Measurements from ENCODE around the gene C1orf35.

C1orf35 gene

DNA sequence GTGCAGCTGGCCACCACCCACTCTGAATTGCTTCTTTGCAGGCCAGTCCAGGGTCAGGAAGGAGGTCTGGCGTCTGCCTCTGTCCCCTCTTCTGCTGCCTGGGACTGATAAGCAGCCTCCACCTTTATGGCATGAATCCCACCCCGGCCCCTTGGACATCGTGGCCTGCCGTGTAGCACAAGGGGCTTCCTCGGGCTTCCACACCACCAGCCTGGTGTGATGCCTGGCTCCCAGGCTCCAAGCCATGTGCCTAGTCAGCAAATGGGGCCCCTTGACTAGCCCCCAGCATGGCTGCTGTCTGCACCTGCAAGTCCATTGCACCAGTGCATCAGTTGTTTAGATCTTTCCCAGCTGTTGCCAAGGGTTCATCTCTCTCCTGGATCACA lies 30.5 kb downstream of the C1orf35 start:
- TF ChIP-seq, protein P1, sequence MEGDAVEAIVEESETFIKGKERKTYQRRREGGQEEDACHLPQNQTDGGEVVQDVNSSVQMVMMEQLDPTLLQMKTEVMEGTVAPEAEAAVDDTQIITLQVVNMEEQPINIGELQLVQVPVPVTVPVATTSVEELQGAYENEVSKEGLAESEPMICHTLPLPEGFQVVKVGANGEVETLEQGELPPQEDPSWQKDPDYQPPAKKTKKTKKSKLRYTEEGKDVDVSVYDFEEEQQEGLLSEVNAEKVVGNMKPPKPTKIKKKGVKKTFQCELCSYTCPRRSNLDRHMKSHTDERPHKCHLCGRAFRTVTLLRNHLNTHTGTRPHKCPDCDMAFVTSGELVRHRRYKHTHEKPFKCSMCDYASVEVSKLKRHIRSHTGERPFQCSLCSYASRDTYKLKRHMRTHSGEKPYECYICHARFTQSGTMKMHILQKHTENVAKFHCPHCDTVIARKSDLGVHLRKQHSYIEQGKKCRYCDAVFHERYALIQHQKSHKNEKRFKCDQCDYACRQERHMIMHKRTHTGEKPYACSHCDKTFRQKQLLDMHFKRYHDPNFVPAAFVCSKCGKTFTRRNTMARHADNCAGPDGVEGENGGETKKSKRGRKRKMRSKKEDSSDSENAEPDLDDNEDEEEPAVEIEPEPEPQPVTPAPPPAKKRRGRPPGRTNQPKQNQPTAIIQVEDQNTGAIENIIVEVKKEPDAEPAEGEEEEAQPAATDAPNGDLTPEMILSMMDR (IDR thresholded peaks at IDR 0.05; ENCODE audit: insufficient read depth, low read depth, low read length, missing control alignments) = no peak
- no peak for DNase-seq (ENCODE audit: low read depth)
- H3K4me3 ChIP-seq (ENCODE audit: low read depth, low read length) = no peak overlapping the region

DNA sequence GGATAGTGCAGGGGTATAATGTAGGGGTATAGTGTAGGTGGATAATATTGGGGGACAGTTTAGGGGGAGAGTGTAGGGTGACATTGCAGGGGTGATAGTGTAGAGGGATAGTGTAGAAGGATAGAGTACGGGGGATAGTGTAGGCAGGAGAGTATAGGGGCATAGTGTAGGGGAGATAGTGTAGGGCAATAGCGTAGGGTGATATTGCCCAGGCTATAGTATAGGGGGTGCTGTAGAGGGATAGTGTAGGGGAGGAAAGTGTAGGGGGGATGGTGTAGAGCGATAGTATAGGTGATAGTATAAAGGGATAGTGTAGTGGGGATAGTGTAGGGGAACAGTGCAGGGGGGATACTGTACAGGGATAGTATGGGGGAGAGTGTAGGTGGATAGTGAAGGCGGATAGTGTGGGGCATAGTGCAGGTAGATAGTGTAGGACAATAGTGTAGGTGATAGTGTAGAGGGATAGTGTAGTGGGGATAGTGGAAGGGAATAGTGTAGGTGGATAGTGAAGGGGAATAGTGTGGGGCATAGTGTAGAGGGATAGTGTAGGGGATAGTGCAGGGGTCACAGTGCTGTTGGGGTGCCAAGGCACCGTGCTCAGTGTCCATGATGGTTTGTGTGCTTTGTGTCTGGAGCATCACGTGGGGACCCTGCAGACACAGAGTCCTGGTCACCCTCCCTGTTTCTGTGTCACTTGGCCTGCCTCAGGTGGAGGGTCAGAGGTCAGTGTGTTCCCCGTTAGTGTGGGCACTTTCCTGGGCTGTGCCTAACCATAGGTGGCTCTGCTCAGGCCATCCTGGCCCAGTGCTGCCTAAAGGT lies 31.1 kb downstream of the C1orf35 start:
- H3K4me3 ChIP-seq (ENCODE audit: low read depth, low read length) = no peak overlapping the region
- TF ChIP-seq, protein P1 (IDR thresholded peaks at IDR 0.05; ENCODE audit: insufficient read depth, low read depth, low read length, missing control alignments) = no peak
- DNase-seq (ENCODE audit: low read depth) = no peak

DNA sequence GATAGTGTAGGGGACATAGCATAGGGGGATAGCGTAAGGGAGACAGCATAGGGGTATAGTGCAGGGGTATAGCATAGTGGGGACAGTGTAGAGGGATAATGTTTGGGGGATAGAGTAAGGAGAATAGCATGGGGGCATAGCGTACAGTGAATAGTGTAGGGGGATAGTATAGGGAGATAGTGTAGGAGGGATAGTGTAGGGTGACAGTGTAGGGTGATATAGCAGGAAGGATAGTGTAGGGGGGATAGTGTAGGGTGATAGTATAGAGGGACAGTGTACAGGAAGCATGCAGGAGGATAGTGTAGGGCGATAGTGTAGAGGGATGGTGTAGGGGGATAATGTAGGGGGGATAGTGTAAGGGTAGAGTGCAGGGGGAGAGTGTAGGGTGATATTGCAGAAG lies 32.3 kb downstream of the C1orf35 start:
- DNase-seq (ENCODE audit: low read depth) = no peak
- TF ChIP-seq, protein P1 (IDR thresholded peaks at IDR 0.05; ENCODE audit: insufficient read depth, low read depth, low read length, missing control alignments) = no peak

DNA sequence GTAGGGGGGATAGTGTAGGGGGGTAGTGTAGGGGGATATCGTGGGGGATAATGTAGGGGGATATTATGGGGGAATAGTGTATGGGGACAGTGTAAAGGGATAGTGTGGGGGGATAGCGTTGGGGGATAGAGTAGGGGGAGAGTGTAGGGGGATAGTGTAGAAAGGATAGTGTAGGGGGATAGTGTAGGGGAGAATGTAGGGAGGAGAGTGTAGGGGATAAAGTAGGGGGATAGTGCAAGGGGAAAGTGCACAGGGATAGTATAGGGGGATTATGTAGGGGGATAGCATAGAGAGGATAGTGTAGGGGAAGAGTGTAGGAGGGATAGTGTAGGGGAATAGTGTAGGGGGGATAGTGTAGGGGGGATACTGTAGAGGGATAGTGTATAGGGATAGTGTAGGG lies 33.0 kb downstream of the C1orf35 start:
- DNase-seq (ENCODE audit: low read depth) = no peak
- no peak overlapping the region for H3K4me3 ChIP-seq (ENCODE audit: low read depth, low read length)
- TF ChIP-seq, protein P1 (IDR thresholded peaks at IDR 0.05; ENCODE audit: insufficient read depth, low read depth, low read length, missing control alignments) = no peak

More for the DNA sequence above, 32.3 kb downstream of the C1orf35 start:
- H3K4me3 ChIP-seq (ENCODE audit: low read depth, low read length) = no peak overlapping the region

- no peak overlapping the region for H3K4me3 ChIP-seq (ENCODE audit: low read depth, low read length)
- TF ChIP-seq, protein P1 (IDR thresholded peaks at IDR 0.05; ENCODE audit: insufficient read depth, low read depth, low read length, missing control alignments) = no peak
Observed at GRCh38 chr1:228068359-228068758, 34.8 kb downstream of the C1orf35 start.

GRCh38 chr1:228066891-228067654 lies 36.1 kb downstream of the C1orf35 start:
- no peak for DNase-seq (ENCODE audit: low read depth)
- TF ChIP-seq, protein P1 (IDR thresholded peaks at IDR 0.05; ENCODE audit: insufficient read depth, low read depth, low read length, missing control alignments) = no peak
- no peak overlapping the region for H3K4me3 ChIP-seq (ENCODE audit: low read depth, low read length)

More at GRCh38 chr1:228068359-228068758, 34.8 kb downstream of the C1orf35 start:
- no peak for DNase-seq (ENCODE audit: low read depth)
